Activated CD4-positive, alpha-beta T cell treated with anti-CD3 and anti-CD28 coated beads for 1 hour (primary cell): ENCODE results near the gene GANC.
"Not testable (repeated sequence)": the region's sequence is repeated elsewhere in the genome, so short reads cannot be mapped to it uniquely, and the experiment has no call there.

Source experiments
- DNase-seq: peaks from one replicate; pipeline ENCODE4 v3.0.0-alpha.2; 2020

The GANC gene, protein sequence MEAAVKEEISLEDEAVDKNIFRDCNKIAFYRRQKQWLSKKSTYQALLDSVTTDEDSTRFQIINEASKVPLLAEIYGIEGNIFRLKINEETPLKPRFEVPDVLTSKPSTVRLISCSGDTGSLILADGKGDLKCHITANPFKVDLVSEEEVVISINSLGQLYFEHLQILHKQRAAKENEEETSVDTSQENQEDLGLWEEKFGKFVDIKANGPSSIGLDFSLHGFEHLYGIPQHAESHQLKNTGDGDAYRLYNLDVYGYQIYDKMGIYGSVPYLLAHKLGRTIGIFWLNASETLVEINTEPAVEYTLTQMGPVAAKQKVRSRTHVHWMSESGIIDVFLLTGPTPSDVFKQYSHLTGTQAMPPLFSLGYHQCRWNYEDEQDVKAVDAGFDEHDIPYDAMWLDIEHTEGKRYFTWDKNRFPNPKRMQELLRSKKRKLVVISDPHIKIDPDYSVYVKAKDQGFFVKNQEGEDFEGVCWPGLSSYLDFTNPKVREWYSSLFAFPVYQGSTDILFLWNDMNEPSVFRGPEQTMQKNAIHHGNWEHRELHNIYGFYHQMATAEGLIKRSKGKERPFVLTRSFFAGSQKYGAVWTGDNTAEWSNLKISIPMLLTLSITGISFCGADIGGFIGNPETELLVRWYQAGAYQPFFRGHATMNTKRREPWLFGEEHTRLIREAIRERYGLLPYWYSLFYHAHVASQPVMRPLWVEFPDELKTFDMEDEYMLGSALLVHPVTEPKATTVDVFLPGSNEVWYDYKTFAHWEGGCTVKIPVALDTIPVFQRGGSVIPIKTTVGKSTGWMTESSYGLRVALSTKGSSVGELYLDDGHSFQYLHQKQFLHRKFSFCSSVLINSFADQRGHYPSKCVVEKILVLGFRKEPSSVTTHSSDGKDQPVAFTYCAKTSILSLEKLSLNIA (N-terminal part only)

DNA sequence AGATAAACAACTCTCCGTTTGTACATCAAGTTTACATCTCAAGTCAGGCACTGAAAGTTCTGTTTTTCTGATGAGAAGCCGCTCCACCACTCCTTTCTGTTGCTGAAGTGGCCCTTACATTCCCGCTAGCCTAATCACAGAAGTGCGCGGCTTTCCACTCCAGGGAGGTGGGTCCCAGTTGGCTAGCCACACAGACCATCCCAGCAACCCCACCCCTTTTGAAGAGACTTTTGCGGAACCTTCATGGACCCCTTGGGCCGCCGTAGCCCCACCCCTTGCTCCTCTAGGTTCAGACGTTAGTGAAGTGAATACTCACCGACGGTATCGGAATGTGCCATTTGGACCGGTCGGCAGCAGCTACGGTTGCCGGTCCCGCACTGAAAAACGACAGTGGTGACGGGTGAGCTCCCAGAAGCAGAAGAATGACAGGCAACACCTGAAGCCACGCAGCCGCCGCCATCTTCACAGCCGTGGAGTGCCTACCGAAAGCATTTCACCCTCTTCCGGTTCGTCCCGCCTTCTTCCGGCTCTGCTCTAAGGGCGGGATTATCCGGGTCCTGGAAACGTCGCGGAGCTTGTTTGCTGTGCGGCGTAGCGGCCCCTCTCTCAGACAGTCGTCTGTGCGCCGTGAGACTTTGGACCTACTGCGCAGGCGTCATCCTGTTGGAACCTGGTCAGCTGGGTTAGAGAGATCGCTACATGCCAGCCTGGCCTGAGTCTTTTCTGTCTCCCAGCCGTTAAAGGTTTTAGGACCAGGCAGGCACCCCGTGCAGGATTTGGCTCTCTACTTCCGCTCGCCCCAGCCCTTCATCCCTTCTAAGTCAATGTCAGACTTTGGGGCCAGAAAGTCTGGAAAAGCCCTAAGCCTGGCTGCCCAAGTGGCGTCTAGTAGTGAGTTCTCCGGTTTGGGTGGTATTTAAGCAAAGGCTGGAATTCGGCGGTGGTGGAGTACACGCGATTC, at the start of gene GANC, which contains the start of gene TMEM87A:
Gene GANC (plus strand): TSS at position 263 of the 961 bp plus-strand sequence. CDS start 1,281 bp downstream, outside the sequence.
Gene TMEM87A (minus strand): TSS at position 495 of the 961 bp plus-strand sequence. CDS start 35 bp downstream, at position 460.
- DNase-seq: peak; percentile 92

DNA sequence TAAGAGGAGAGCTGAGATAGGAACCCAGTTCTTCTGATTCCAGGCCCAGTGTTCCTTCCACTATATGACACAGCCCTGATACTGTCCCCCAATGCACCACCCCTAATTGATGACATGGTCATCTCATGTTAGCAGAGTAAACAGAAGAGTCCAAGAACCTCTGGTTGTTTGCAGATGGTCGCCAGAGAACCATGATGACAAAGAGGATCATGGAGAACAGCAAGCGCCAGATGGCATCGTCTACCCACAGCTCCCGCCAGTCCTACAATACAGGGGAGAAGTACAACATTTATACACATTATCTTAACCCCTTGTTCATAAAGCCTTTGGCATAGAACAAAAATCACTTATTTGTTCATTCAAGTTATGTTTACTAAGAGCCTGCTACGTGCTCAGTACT, 46.4 kb upstream of the GANC start:
- no peak for DNase-seq

DNA sequence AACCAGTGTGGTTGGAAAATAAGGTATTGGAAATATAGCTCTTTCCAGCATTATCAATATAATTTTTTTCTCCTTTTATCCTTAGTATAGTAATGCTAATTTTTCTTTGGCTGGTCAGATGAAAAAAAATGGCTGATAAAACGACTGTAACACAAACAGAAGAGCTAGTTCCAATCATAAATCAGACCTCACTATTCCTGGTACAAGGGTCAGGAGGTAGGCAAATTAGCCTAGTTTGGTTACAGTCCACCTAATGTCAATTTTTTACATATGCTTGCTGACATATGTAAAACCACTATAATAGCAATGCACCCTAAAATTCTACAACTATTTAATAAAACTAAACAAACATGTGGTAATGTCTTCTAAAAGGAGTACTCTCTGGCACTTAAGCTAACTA, 45.0 kb upstream of the GANC start:
- DNase-seq: no peak

DNA sequence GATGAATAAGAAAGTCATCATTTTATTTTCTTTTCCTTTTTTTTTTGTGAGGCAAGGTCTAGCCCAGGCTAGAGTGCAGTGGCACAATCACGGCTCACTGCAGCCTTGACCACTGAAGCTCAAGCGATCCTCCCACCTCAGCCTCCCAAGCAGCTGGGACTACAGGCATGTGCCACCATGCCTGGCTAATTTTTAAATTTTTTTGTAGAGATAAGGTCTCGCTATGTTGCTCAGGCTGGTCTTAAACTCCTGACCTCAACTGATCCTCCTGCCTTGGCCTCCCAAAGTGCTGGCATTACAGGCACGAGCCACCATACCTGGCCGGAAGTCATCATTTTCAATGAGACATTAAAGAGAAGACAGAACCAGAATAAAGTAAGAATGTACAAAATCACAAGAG, 44.0 kb upstream of the GANC start:
- not testable (repeated sequence) for DNase-seq

DNA sequence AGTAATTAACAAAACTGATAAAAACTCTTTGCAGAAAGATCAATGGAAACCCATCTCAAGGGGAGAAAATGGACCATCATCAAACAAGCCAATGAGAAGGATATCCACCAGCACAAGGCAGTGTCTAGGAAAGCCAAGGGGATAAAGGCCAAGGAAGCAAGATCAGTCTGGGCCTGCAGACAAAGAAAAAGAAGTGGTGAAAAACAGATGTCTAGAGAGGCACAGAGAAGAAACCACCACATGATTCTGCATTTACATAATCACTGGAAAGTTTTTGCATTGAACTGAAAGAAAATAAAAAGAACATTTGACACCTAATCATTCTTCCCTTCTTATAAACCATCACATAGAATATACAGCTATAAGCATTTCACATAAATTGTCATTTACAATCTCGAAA, 41.9 kb upstream of the GANC start:
- DNase-seq: no peak

DNA sequence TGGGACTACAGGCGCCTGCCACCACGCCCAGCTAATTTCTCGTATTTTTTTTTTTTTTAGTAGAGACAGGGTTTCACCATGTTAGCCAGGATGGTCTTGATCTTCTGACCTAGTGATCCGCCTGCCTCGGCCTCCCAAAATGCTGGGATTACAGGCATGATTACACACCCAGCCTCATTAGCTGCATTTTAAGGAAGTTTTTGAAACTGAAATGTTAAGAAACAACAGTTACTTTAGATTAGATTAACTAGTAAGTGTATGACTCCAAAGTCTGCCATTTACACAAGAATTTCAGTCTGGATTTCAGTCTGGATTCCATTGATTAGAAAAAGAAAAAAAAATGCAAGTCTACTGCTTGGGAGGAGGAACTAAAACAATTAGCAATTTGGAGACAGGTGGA, 40.4 kb upstream of the GANC start:
- DNase-seq: no peak

DNA sequence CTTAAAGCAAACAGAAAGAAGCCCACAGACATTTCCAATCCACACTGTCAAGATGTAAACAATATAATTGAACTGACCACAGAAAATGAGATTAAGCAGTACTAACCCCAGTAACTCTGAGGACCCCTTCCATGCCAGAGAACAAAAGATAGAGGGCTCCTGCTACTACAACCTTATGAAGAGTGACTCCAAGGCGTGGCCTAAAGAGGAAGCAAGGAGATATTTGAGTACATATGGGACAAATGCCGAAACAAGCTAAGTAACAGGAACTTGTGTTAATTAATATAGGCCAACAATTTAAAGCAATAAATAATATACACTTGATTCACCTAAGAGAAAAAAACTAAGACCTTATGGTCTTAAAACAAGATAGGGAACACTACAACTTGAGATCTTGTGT, 39.9 kb upstream of the GANC start:
- no peak for DNase-seq

DNA sequence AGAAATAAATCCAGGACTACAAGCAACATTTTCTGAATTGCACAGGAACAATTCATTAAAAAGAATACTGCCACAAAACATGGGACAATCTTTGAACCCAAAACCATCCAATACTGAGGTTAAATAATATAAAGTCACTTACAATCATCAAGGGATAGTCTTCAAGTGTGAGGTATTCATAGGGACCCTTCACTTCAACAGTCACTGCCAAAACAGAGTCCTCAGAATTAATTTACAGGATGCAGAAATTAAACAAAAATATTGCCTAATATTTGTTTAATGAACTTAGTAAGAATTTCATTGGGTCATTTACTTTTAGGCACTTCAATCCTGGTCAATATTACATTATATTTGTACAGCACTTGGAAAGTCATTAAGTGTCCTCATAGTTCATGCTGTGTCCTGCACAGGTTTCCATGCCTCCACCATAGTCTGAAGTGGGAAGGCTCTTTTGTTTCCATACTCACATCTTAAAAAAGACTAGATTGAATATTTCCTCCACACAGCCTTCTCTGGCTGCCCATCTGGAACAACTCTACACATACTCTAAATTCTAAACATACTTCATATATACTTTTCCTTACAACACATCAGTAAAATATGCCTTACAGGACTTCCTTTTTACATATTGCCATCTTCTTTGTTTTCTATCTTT, 33.3 kb upstream of the GANC start:
- no peak for DNase-seq

DNA sequence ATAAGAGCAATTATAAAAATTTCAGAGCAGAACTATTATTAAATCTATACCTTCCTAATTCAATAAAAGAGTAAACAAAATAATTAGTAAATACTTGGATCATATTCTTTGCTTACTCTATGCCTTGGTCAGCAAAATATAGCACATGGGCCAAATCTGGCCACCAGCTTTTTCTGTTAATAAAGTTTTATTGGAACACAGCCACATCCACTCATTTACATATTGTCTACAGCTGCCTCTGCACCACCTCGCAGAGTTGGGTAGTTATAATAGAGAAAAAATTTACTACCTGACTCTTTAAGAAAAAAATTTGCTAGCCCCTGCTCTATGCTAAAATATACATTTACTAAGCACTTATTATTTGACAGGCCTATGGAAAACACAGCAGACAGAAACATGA, 32.2 kb upstream of the GANC start:
- DNase-seq: no peak

DNA sequence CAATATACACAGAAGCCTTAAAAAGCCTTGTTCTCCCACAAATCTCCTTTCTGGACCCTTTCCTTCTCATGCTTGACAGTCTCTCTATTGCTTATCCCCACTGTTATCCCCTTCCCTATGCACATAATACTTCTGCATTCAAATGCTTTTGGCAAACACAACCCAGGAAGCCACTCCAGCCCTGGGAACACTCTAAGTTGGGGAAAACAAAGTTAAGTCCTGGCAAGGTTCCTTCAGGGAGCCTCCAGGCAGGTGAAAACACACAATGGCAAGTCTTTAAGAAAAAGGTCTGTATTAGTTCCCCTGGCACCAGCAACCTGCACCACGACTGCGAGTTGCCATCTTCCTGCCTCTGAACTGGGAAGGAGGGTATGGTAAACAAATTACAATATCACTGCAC, 19.7 kb upstream of the GANC start:
- no peak for DNase-seq

DNA sequence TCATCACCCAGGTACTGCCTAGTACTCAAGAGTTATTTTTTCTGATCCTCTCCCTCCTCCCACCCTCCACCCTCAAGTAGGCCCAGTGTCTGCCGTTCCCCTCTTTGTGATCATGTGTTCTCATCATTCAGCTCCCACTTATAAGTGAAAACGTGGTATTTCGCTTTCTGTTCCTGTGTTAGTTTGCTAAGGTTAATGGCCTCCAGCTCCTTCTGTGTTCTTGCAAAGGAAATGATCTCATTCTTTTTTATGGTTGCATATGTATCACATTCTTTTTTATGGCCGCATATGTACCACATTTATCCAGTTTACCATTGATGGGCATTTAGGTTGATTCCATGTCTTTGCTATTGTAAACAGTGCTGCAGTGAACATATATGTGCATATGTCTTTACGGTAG, 8.2 kb upstream of the GANC start:
- DNase-seq: no peak

DNA sequence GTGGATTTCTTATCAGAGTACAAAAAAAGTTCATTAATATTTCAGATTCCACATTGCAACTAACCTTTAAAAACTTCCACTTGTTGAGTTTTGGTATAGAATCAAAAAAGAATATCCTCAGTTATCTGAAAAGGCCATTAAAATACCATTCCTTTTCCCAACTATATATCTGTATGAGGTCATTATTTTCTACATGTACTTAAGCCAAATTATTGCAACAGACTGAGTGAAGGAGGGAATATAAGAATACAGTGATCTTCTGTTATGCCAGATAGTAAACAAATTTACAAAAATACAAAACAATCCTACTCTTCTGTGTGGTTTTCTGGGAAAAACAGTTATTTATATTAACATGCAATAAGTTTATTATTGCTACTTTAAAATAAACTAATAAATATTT, 5.7 kb upstream of the GANC start:
- no peak for DNase-seq

DNA sequence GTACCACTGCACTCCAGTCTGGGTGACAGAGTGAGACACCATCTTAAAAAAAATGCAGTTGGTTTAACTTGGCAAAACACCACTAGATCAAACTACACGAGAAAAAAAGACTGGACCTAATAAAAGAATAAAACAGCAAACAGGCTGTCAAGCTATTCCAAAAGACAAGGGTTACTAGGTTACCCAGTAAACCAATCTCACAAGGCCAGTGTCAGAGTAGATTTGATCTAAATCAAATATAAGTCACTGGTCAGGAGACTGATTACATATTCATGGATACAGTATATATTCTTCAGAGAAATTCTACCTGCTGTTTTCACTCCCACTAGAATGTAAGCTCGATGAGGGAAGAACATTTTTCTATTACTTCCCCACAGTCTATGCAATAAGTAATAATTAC, 2.5 kb upstream of the GANC start:
- no peak for DNase-seq

DNA sequence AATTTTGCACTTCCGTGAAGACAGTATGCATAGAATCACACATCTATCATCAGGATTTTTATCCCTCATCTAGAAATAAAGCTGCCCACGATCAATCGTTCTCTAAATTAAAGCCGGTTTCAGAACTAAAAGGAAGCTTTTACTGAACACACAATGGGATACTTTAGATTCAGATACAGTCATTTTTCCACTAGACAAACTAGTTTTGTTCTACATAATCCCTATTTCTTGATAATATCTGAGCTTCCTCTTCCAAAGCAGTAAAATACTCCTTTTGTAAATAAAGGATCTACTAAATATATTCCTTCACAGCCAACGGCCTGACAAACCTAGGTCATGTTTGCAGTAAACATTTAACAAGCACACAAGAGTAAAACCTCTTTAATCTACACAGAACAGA, 2.0 kb upstream of the GANC start:
- DNase-seq: no peak

DNA sequence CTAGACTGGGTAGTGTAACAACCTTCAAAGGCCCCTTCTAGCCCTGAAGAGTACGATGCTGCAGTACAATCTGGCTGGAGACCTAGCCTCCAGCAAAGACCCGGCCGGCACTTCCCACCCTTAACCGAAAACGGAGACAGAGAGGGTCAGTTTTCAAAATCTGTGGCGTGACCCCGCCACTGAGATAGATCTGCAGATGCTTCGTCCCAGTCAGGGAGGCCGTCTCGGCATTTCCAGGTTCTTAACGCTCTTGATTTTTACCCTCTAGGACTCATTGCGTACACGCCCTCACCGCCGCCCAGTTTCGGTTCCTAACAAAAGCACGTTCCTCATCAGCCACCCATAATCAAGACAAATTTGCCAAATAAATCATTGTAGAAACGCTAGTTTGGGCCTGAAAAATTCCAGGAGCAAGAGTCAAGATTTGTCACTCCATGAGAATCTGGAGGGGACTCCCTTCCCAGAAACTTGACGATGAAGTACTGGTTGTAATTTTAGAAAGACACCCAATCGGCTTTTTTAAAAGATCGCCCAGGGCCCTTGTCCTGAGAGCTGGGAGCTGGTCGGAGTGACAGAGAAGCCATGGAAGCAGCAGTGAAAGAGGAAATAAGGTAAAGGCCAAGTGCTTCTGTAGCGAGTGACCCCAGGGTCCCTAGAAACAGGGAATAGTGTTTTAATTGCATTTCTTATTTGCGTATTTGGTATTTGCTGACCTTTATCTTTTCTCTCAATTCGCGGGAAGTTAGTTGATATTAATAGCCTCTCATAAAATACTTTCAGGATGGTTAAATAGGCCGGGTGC, 1.1 kb downstream of the GANC start:
- peak; percentile 50 for DNase-seq

DNA sequence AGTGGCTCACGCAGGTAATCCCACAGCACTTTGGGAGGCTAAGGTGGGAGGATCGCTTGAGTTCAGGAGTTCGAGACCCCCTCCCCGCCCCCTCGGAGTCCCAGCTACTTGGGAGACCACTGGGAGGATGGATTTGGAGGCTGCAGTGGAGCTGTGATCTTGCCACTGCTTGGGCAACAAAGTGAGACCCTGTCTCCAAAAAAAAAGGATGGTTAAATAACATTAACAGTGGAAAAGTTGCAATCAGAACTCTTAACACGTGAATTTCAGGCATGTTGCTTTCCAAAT, 1.6 kb downstream of the GANC start:
- DNase-seq: no peak

DNA sequence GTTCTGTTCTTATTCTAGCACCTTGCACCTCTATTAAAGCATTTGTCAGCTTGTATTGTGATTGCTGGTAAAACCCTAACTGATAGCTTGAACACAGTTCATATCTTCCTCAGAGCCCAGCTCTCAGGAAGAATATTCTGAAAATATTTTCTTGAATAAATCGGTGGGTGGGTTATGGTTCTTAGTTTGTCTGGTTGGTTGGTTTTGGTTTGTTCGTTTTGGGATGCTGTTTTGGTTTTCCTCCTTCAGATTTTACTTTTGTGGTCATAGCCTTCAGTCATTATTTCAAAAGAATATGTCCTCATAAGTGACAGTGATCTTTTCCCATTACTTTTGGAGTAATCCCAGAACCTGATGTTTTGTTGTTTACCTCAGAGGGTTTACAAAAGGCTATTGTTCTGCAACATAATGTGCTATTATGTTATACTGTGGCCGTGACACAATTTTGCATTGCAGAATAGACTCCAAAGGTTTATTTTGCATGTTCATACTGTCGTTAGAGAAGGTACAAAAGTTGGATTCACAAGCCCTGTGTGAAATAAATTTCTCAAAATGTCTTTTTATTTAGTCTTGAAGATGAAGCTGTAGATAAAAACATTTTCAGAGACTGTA, 2.9 kb downstream of the GANC start:
- no peak for DNase-seq

DNA sequence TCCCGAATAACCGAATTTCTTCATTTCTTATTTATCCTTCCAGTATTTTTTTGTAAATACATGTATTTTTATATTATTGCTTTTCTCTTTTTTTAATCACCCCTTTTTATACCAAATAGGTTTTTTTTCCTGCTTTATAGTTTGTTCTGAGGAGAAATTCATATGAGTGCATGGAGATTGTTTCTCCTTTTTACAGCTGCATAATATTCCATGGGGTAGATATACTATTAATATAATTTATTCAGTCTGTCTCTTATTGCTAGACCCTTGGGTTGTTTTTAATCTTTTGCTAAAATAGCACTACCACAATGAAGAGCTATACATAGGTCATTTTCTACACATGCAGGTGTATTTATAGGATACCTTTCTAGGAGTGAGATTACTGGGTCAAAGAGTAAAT, 3.8 kb downstream of the GANC start:
- no peak for DNase-seq

DNA sequence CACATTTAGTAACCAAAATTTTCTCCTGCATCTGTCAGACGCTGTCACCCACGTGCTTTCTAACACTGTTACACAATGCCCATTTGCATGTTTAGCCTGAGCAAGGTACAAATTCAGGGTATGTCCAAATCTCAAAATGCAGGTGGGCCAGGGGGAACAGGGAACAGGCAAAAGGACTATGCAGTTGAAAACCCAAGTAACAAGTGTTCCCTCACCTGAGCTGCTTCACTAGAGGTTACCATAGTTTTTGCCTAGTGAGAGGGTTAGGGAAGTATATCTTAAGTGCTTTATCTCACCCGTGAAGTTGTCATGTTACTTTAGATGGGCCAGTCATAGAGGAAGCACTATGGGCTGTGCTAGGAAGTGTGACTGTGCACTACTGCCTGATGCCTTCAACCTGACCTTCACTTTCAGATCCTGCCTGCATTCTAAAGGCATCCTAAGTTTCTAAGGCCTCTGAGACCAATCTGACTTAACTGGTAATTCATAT, 6.3 kb downstream of the GANC start:
- DNase-seq: no peak

DNA sequence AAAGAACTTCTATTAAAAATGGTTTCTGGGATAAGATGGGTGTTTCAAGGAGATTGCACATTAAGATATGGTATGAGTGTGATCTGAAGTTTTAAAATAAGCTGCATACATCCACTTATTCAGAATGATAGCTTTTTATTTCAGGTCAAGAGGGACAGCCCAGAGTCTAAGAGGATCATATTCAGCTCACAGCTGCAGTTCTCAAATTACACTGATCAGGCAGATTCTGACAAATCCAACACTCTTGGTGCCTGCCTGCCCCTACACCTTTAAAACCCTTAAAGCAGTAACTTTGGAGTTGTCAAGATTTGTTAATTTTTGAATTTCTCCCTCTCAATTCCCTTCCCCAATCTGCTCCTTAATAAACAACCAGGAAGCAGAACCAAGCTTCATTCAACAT, 9.3 kb downstream of the GANC start:
- DNase-seq: no peak

DNA sequence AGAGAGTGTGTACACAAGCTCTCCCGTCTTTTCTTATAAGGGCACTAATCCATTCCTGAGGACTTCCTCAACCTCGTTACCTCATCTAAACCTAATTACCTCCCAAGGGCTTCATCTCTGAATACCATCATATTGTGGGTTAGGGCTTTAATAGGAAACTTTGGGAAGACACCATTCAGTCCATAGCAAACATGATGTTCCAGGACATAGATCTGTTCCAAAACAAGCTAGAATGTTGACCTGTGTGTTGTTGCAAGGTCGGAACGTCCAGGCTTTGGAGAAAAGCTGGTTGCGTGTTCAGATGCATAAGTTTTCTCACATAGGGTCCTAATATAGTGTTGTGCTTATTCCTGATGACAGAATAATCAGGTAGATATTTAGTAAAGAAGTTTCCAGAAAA, 9.9 kb downstream of the GANC start:
- DNase-seq: no peak
